IMR-90 (cell line): ENCODE data around the gene NFKBIA. TPM values are rescaled to one million over a fixed set of nuclear protein-coding genes. Genes with fewer than 3 reads are reported as not detected.

Source experiments
- ATAC-seq: fragments of 200-7000 bp; cut with Tn5 transposase; 2 replicates; pipeline ENCODE4 v1.9.1; 2020; ENCODE audit warnings: low read depth, mild to moderate bottlenecking, moderate library complexity
- BruUV-seq: library from RNA; stranded (reverse); fragments of 400-500 nt; replicated peaks from 2 replicates; lab custom pipeline; 2021; lab: Mats Ljungman, UMichigan
- CTCF ChIA-PET: fragments of 300-600 bp; formaldehyde crosslinking; extraction: SDS; loops from one replicate; lab custom pipeline; 2021; ENCODE audit warnings: antibody characterized with exemption; lab: Yijun Ruan, JAX
- POLR2A ChIA-PET: fragments of 300-600 bp; sonication (Branson Sonifier 250); formaldehyde crosslinking; loops from one replicate; lab custom pipeline; 2022; ENCODE audit warnings: antibody characterized with exemption; ENCODE audit not compliant: unreplicated experiment; lab: Charles Lee
- DNase-seq: peaks from one replicate; pipeline ENCODE4 v3.0.0; 2013
- H2AFZ ChIP-seq: replicated peaks from 2 replicates; pipeline ENCODE3; 2013; ENCODE audit warnings: low read length, mild to moderate bottlenecking; ENCODE audit not compliant: poor library complexity
- H2AK5ac ChIP-seq: 2 replicates; pipeline ENCODE4 v1.6.1; 2013; ENCODE audit warnings: low read depth, low read length, inconsistent platforms
- H2AK9ac ChIP-seq: replicated peaks from 2 replicates; pipeline ENCODE3; 2013; ENCODE audit warnings: mild to moderate bottlenecking, low read depth, low read length, moderate library complexity; ENCODE audit not compliant: poor library complexity
- H2BK120ac ChIP-seq: 2 replicates; pipeline ENCODE4 v1.6.1; 2013; ENCODE audit warnings: low read depth, low read length, inconsistent platforms
- H2BK15ac ChIP-seq: 3 replicates; pipeline ENCODE4 v1.6.1; 2013; ENCODE audit warnings: low read depth, low read length, inconsistent platforms
- H2BK20ac ChIP-seq: 2 replicates; pipeline ENCODE4 v1.6.1; 2013; ENCODE audit warnings: low read depth, mild to moderate bottlenecking, inconsistent platforms, low read length, moderate library complexity
- H2BK5ac ChIP-seq: 2 replicates; pipeline ENCODE4 v1.6.1; 2013; ENCODE audit warnings: mild to moderate bottlenecking, low read depth, low read length, inconsistent platforms; ENCODE audit not compliant: poor library complexity, severe bottlenecking
- H3K14ac ChIP-seq: replicated peaks from 2 replicates; pipeline ENCODE4 v1.6.1; 2013; ENCODE audit warnings: low read depth, low read length, inconsistent platforms
- H3K18ac ChIP-seq: 2 replicates; pipeline ENCODE4 v1.6.1; 2013; ENCODE audit warnings: low read depth, low read length, control low read depth
- H3K23ac ChIP-seq: 2 replicates; pipeline ENCODE4 v1.6.1; 2013; ENCODE audit warnings: low read depth, low read length, inconsistent platforms
- H3K27ac ChIP-seq: 2 replicates; pipeline ENCODE4 v1.5.1; 2013; ENCODE audit warnings: mild to moderate bottlenecking, control low read depth, low read length; ENCODE audit not compliant: insufficient read depth
- H3K27me3 ChIP-seq: 2 replicates; pipeline ENCODE4 v1.6.1; 2013; ENCODE audit warnings: low read length; ENCODE audit not compliant: control insufficient read depth, insufficient read depth
- H3K36me3 ChIP-seq: 2 replicates; pipeline ENCODE4 v1.6.1; 2013; ENCODE audit warnings: low read length, mixed read lengths; ENCODE audit not compliant: control insufficient read depth, insufficient read depth
- H3K4ac ChIP-seq: 2 replicates; pipeline ENCODE4 v1.6.1; 2013; ENCODE audit warnings: low read depth, low read length, inconsistent platforms
- H3K4me1 ChIP-seq: 2 replicates; pipeline ENCODE4 v1.6.1; 2013; ENCODE audit warnings: low read length, mixed read lengths; ENCODE audit not compliant: control insufficient read depth, insufficient read depth
- H3K4me2 ChIP-seq: 2 replicates; pipeline ENCODE4 v1.6.1; 2013; ENCODE audit warnings: low read depth, mild to moderate bottlenecking, control low read depth, low read length, moderate library complexity
- H3K4me3 ChIP-seq: 2 replicates; pipeline ENCODE4 v1.5.1; 2013; ENCODE audit warnings: low read depth, mild to moderate bottlenecking, control low read depth, low read length, moderate library complexity; ENCODE audit not compliant: insufficient read depth
- H3K56ac ChIP-seq: 2 replicates; pipeline ENCODE4 v1.6.1; 2013; ENCODE audit warnings: low read length, inconsistent platforms; ENCODE audit not compliant: insufficient read depth; ENCODE audit errors: extremely low read depth
- H3K79me1 ChIP-seq, 2 experiments: 2 replicates each; pipeline ENCODE4 v1.6.1; 2013; ENCODE audit warnings: low read length in 2 of 2, inconsistent platforms in 1 of 2, low read depth in 1 of 2
- H3K9ac ChIP-seq: 2 replicates; pipeline ENCODE4 v1.6.1; 2013; ENCODE audit warnings: low read depth, low read length, control low read depth
- H3K9me1 ChIP-seq: 2 replicates; pipeline ENCODE4 v1.6.1; 2013; ENCODE audit warnings: low read length, inconsistent platforms; ENCODE audit not compliant: insufficient read depth
- H3K9me3 ChIP-seq: 2 replicates; pipeline ENCODE4 v1.6.1; 2013; ENCODE audit warnings: low read length; ENCODE audit not compliant: control insufficient read depth, insufficient read depth
- H4K20me1 ChIP-seq: 2 replicates; pipeline ENCODE4 v1.6.1; 2013; ENCODE audit warnings: low read length, inconsistent platforms; ENCODE audit not compliant: insufficient read depth
- H4K5ac ChIP-seq: 2 replicates; pipeline ENCODE4 v1.6.1; 2013; ENCODE audit warnings: mild to moderate bottlenecking, low read depth, low read length, control low read depth
- H4K8ac ChIP-seq, 2 experiments: 2 replicates each; pipeline ENCODE4 v1.6.1; 2013; ENCODE audit warnings: low read depth in 2 of 2, low read length in 2 of 2, control low read depth in 1 of 2, inconsistent platforms in 1 of 2
- H4K91ac ChIP-seq: 2 replicates; pipeline ENCODE4 v1.6.1; 2013; ENCODE audit warnings: low read depth, low read length, inconsistent platforms; ENCODE audit not compliant: insufficient read depth
- BHLHE40 ChIP-seq: fragments of 150-350 bp; IDR thresholded peaks from 2 replicates; pipeline ENCODE4 v1.6.1; 2016; ENCODE audit warnings: mild to moderate bottlenecking, low read depth, low read length
- CEBPB ChIP-seq: IDR thresholded peaks from 2 replicates; pipeline ENCODE4 v1.6.1; 2012; ENCODE audit warnings: low read depth, low read length, improper control_type of control experiment
- CHD1 ChIP-seq: IDR thresholded peaks from 2 replicates; pipeline ENCODE4 v1.6.1; 2012; ENCODE audit warnings: low read depth, low read length, improper control_type of control experiment
- FOS ChIP-seq: fragments of 150-350 bp; IDR thresholded peaks from 2 replicates; pipeline ENCODE4 v1.6.1; 2016; ENCODE audit warnings: low read depth, low read length
- MAFK ChIP-seq: IDR thresholded peaks from 2 replicates; pipeline ENCODE4 v1.6.1; 2012; ENCODE audit warnings: low read depth, low read length, improper control_type of control experiment
- MAZ ChIP-seq: IDR thresholded peaks from 2 replicates; pipeline ENCODE4 v1.6.1; 2012; ENCODE audit warnings: low read depth, mild to moderate bottlenecking, low read length, improper control_type of control experiment, moderate library complexity, borderline replicate concordance
- MXI1 ChIP-seq: IDR thresholded peaks from 2 replicates; pipeline ENCODE4 v1.6.1; 2012; ENCODE audit warnings: low read depth, mild to moderate bottlenecking, low read length, moderate library complexity, borderline replicate concordance
- NFE2L2 ChIP-seq: fragments of 150-350 bp; IDR thresholded peaks from 2 replicates; pipeline ENCODE4 v1.6.1; 2016; ENCODE audit warnings: low read depth, mild to moderate bottlenecking, low read length
- POLR2A ChIP-seq: IDR thresholded peaks from 2 replicates; pipeline ENCODE4 v1.6.1; 2012; ENCODE audit warnings: mild to moderate bottlenecking, low read depth, low read length
- RAD21 ChIP-seq: IDR thresholded peaks from 2 replicates; pipeline ENCODE4 v1.6.1; 2012; ENCODE audit warnings: low read length, improper control_type of control experiment
- RCOR1 ChIP-seq: IDR thresholded peaks from 2 replicates; pipeline ENCODE4 v1.6.1; 2012; ENCODE audit warnings: mild to moderate bottlenecking, low read length, improper control_type of control experiment; ENCODE audit not compliant: insufficient replicate concordance
- RFX5 ChIP-seq: IDR thresholded peaks from 2 replicates; pipeline ENCODE4 v1.8.0; 2012; ENCODE audit warnings: low read depth, mild to moderate bottlenecking, low read length, moderate library complexity
- SMC3 ChIP-seq: fragments of 150-350 bp; IDR thresholded peaks from 2 replicates; pipeline ENCODE4 v1.6.1; 2016; ENCODE audit warnings: low read depth, mild to moderate bottlenecking, antibody characterized with exemption, low read length, moderate library complexity
- WGBS, 2 experiments: methylation state at CpG; one replicate each; pipeline versions ENCODE4 v1.1.5 to v1.1.7; 2013; ENCODE audit warnings: missing lambda C conversion rate in 2 of 2; ENCODE audit not compliant: insufficient read length in 1 of 2; ENCODE audit errors: extremely low coverage in 2 of 2; 5-methylcytosine and 5-hydroxymethylcytosine counted together
- dilution Hi-C: fragments of 300-500 bp; cut with HindIII; formaldehyde crosslinking; loops from one replicate; pipeline ENCODE4 v1.14.3; 2018; ENCODE audit warnings: low sequenced_read_pairs; ENCODE audit not compliant: unreplicated experiment
- in situ Hi-C: fragments of 300-500 bp; cut with MboI; formaldehyde crosslinking; loops from 3 replicates; pipeline ENCODE4 v1.14.3; 2019; ENCODE audit warnings: low sequenced_read_pairs, inconsistent platforms, mixed read lengths
- intact Hi-C: fragments of 100-400 bp; cut with micrococcal nuclease; formaldehyde crosslinking; loops from 2 replicates; pipeline ENCODE4 v1.10.0; 2022
- polyA plus RNA-seq, 3 experiments: library from polyadenylated mRNA; depleted of rRNA; stranded (reverse); fragments of >200 nt; gene quantifications; 2 replicates each; pipeline ENCODE4 v1.2.3, GENCODE V29; 2012; ENCODE audit warnings: low replicate concordance in 1 of 3
- total RNA-seq: library from RNA; depleted of rRNA; stranded (reverse); fragments of >200 nt; gene quantifications from 2 replicates; pipeline ENCODE4 v1.2.3, GENCODE V29; 2012
- TF ChIP-seq, protein P1 (sequence below): fragments of 150-350 bp; IDR thresholded peaks from 2 replicates; pipeline ENCODE4 v1.6.1; 2016; ENCODE audit warnings: low read depth, mild to moderate bottlenecking, low read length, moderate library complexity, borderline replicate concordance
- TF ChIP-seq, protein P2 (sequence below): conservative IDR thresholded peaks from 2 replicates; pipeline ENCODE4 v1.5.1; 2012; ENCODE audit warnings: mild to moderate bottlenecking, low read depth, low read length, improper control_type of control experiment
- TF ChIP-seq, protein P3 (sequence below): fragments of 150-350 bp; IDR thresholded peaks from 2 replicates; pipeline ENCODE4 v1.6.1; 2017; ENCODE audit warnings: mild to moderate bottlenecking, antibody characterized with exemption, low read length, low read depth

Gene NFKBIA
- total and polyA plus RNA-seq, 2 of the 4 experiments (the other 2 are of a cell fraction) = 71.1 to 97.1 TPM

DNA sequence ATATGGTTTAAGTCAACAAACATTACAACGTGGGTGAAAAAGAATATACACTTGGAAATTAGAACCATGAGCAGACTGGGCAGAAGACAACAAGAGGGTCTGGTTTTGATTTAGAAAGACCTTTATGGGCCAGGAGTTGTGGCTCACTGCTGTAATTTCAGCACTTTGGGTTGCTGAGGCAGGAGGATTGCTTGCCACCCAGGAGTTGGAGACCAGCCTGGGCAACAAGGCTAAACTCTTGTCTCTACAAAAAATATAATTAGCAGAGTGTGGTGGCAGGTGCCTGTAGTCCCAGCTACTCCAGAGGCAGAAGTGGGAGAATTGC is 2.7 kb upstream of the NFKBIA start:
- no peak overlapping the region for H3K23ac ChIP-seq
- H3K9ac ChIP-seq = no peak overlapping the region
- ChIA-PET POLR2A (no interaction called here), CTCF (interaction anchor here (1.4 kb wide), 1 partner anchor 193 kb away, joined by 4 read pairs; no protein-coding TSS in a partner anchor)
- no peak overlapping the region for H4K8ac ChIP-seq
- H2BK20ac ChIP-seq = 0 out of 2 replicates have a peak overlapping the region, but pooled peaks have one; percentile 58
- in situ Hi-C loops = loop anchor here (5.0 to 25.0 kb wide), 3 partner anchors 112 to 745 kb away; partner anchors contain the start of gene PSMA6
- no peak overlapping the region for H4K91ac ChIP-seq
- peaks cover 14% of the 10 kb centered on the region for H4K20me1 ChIP-seq
- no peaks in the 10 kb centered on the region for H3K27me3 ChIP-seq
- H2AK5ac ChIP-seq = no peak overlapping the region
- TF ChIP-seq BHLHE40 (no peak), FOS (no peak), NFE2L2 (no peak), RCOR1 (no peak), MAFK (no peak), MAZ (no peak), MXI1 (no peak), CEBPB (no peak), POLR2A (no peak), RAD21 (no peak), CHD1 (no peak), SMC3 (no peak), RFX5 (no peak)
- TF ChIP-seq, protein P1, sequence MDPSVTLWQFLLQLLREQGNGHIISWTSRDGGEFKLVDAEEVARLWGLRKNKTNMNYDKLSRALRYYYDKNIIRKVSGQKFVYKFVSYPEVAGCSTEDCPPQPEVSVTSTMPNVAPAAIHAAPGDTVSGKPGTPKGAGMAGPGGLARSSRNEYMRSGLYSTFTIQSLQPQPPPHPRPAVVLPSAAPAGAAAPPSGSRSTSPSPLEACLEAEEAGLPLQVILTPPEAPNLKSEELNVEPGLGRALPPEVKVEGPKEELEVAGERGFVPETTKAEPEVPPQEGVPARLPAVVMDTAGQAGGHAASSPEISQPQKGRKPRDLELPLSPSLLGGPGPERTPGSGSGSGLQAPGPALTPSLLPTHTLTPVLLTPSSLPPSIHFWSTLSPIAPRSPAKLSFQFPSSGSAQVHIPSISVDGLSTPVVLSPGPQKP = no peak
- TF ChIP-seq, protein P2, sequence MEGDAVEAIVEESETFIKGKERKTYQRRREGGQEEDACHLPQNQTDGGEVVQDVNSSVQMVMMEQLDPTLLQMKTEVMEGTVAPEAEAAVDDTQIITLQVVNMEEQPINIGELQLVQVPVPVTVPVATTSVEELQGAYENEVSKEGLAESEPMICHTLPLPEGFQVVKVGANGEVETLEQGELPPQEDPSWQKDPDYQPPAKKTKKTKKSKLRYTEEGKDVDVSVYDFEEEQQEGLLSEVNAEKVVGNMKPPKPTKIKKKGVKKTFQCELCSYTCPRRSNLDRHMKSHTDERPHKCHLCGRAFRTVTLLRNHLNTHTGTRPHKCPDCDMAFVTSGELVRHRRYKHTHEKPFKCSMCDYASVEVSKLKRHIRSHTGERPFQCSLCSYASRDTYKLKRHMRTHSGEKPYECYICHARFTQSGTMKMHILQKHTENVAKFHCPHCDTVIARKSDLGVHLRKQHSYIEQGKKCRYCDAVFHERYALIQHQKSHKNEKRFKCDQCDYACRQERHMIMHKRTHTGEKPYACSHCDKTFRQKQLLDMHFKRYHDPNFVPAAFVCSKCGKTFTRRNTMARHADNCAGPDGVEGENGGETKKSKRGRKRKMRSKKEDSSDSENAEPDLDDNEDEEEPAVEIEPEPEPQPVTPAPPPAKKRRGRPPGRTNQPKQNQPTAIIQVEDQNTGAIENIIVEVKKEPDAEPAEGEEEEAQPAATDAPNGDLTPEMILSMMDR = no peak
- TF ChIP-seq, protein P3, sequence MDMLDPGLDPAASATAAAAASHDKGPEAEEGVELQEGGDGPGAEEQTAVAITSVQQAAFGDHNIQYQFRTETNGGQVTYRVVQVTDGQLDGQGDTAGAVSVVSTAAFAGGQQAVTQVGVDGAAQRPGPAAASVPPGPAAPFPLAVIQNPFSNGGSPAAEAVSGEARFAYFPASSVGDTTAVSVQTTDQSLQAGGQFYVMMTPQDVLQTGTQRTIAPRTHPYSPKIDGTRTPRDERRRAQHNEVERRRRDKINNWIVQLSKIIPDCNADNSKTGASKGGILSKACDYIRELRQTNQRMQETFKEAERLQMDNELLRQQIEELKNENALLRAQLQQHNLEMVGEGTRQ = no peak
- H2AK9ac ChIP-seq = no peak overlapping the region
- H2BK5ac ChIP-seq = no peak overlapping the region
- no peak overlapping the region for H3K18ac ChIP-seq
- peaks cover 23 to 33% of the 10 kb centered on the region in 2 experiments; a peak in 3 of 4 replicates for H3K79me1 ChIP-seq
- dilution Hi-C loops = no loop called here
- no peak overlapping the region for H2BK120ac ChIP-seq
- H3K56ac ChIP-seq = no peak overlapping the region
- H3K4me2 ChIP-seq = no peak overlapping the region
- WGBS, 2 experiments = no CpG with 5 or more reads among the region's 1 CpG
- H2AFZ ChIP-seq = no peak overlapping the region
- no TSS peak for BruUV-seq
- peaks cover 8% of the 10 kb centered on the region for H3K9me1 ChIP-seq
- H3K36me3 ChIP-seq = peaks cover 13% of the 10 kb centered on the region
- H2BK15ac ChIP-seq = no peak overlapping the region
- no peak overlapping the region for H4K5ac ChIP-seq
- peaks cover 11% of the 10 kb centered on the region for H3K4me1 ChIP-seq
- intact Hi-C loops = loop anchor here (1.0 kb wide), 2 partner anchors 192 to 267 kb away; no protein-coding TSS in a partner anchor
- H3K14ac ChIP-seq = no peak overlapping the region
- no peaks in the 10 kb centered on the region for H3K9me3 ChIP-seq
- H3K4me3 ChIP-seq = no peak overlapping the region
- ATAC-seq = no peak
- no peak overlapping the region for H3K4ac ChIP-seq
- no peak overlapping the region for H3K27ac ChIP-seq
- no peak for DNase-seq
